H1 (cell line): ENCODE data around the gene SPPL2A. TPM values are rescaled to one million over a fixed set of nuclear protein-coding genes. Genes with fewer than 3 reads are reported as not detected.

Experiments
- BCL11A ChIP-seq, 2 experiments: IDR thresholded peaks; one replicate each; pipeline ENCODE4 v1.6.1; 2011; ENCODE audit warnings: low read depth in 2 of 2, low read length in 2 of 2, mild to moderate bottlenecking in 2 of 2
- CHD7 ChIP-seq: fragments of 300-600 bp; sonication (generic); IDR thresholded peaks from 2 replicates; pipeline ENCODE4 v1.7.1; 2012; ENCODE audit warnings: low read length, moderate library complexity, mild to moderate bottlenecking, inconsistent platforms; ENCODE audit not compliant: insufficient replicate concordance
- polyA plus RNA-seq, 7 experiments: library from polyadenylated mRNA; depleted of rRNA in 3 of 7; stranded (reverse) in 5 of 7; unstranded in 2 of 7; fragments of >200 nt in 5 of 7; fragments of 200-250 nt in 2 of 7; gene quantifications; 1 replicate in 5 of 7; 2 replicates in 1 of 7; 4 replicates in 1 of 7; pipeline versions ENCODE4 v1.2.1 to v1.2.3, GENCODE V29; 2011 to 2013; ENCODE audit warnings: missing spikeins in 2 of 7, mixed read lengths in 2 of 7
- total RNA-seq: library from RNA; stranded (reverse); fragmentation: NEBNext Ultra II Directional; extraction: Animal tissue kit (Norgen Biotek cat#: 25700); gene quantifications from 2 replicates; pipeline ENCODE4 v1.2.1, GENCODE V29; 2021

The SPPL2A gene
- total and polyA plus RNA-seq, 2 of the 8 experiments (the other 6 are each of a cell fraction or from before 2014, with no cell fraction given) = 15.6 to 52.9 TPM

- TF ChIP-seq CHD7 (no peak), BCL11A (IDR thresholded peaks at IDR 0.05; ENCODE audit: low read depth in 2 of 2, low read length in 2 of 2) (no peak)
Observed at GRCh38 chr15:50751394-50751793, 14.1 kb downstream of the SPPL2A start (continued).
